ENCODE results near the gene ARMC2. TPM values are rescaled to one million over a fixed set of nuclear protein-coding genes. Genes with fewer than 3 reads are reported as not detected.

ARMC2 gene
- total RNA-seq, 6 donors from 2014 or later = 4.1 to 24.0 (median 7.8) TPM

DNA sequence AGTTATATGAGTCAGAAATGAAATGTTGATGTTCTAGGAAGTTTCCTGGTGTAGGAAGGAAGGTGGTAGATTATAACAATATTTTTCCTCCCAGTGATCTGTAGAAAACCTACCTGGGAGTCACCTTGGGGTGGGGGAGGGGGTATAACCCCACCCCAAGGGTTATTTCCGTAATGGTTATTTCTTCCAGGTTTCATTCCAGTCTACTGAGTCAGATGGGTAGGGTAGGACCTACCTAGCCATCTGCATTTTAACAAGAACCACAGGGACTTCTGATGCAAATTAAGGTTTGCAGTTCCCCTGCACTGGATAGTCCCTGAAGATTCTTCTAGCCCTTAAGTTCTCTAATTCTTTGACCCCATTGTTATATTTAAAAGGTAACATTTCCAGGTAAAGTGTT, 88.9 kb downstream of the ARMC2 start:
- TF ChIP-seq CTCF (IDR thresholded peaks at IDR 0.05) = no peak
- TF ChIP-seq POLR2A (IDR thresholded peaks at IDR 0.05) = no peak
- no peak for TF ChIP-seq EP300 (IDR thresholded peaks at IDR 0.05)
- TF ChIP-seq POLR2AphosphoS5 (IDR thresholded peaks at IDR 0.05) = no peak
- Histone ChIP-seq H3K4me1 (peaks cover 3 to 7% (median 4%) of the 10 kb centered on the region in 4 donors), H3K9me3 (no peaks in the 10 kb centered on the region), H3K27ac (no peak overlapping the region), H3K27me3 (no peaks in the 10 kb centered on the region), H3K4me3 (no peak overlapping the region), H3K36me3 (no peaks in the 10 kb centered on the region)
- DNase-seq = no peak
- ATAC-seq (ENCODE audit: low FRiP score in 2 of 2) = no peak
- WGBS, 2 donors = 90 to 100% methylated on average over 1 of the region's 1 CpG

DNA sequence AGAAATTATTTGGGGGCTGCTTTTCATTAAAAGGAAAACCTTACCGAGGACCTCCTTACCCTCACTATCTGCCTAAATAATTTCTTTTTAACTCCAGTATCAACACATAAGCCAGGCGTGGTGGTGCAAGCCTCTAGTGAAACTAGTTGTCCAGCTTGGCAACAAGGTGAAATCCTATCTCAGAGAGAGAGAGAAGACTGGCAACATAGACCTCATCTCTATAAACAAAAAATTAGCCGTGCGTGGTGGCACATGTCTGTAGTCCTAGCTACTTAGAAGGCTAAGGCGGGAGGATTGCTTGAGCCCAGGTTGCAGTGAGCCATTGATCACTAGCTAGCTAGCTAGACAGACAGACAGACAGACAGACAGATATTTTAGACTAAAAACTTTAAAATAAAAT, 92.5 kb downstream of the ARMC2 start:
- no peak for ATAC-seq (ENCODE audit: low FRiP score in 2 of 2)
- Histone ChIP-seq H3K36me3 (no peaks in the 10 kb centered on the region), H3K27ac (no peak overlapping the region), H3K4me3 (no peak overlapping the region), H3K4me1 (peaks cover 16 to 34% (median 30%) of the 10 kb centered on the region in 4 donors), H3K27me3 (no peaks in the 10 kb centered on the region), H3K9me3 (no peaks in the 10 kb centered on the region)
- no peak for DNase-seq
- TF ChIP-seq CTCF (IDR thresholded peaks at IDR 0.05) (no peak), POLR2AphosphoS5 (IDR thresholded peaks at IDR 0.05) (no peak), EP300 (IDR thresholded peaks at IDR 0.05) (no peak), POLR2A (IDR thresholded peaks at IDR 0.05) (no peak)
- WGBS, 2 donors = 92 to 93% methylated on average over 5 of the region's 5 CpGs

DNA sequence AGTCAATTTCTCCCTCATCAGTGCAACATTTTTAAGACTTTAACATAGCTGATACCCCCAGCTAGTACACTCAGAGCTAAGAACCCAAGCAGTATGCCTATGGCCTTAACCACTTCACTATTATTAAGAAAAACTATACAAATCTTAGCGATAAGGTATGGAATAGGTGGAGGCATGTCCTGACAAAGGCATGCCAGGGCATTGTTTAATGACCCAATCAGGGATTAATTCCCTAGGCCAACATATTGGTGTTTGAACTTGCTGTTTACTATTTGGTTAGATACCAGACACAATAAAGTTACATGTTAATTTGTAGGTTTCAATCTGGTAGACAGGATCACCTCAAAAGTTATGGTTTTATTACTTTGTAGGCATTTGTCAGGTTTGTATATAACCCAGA, 93.1 kb downstream of the ARMC2 start:
- H3K9me3 ChIP-seq = no peaks in the 10 kb centered on the region
- TF ChIP-seq CTCF (IDR thresholded peaks at IDR 0.05) (no peak), POLR2A (IDR thresholded peaks at IDR 0.05) (no peak), POLR2AphosphoS5 (IDR thresholded peaks at IDR 0.05) (no peak), EP300 (IDR thresholded peaks at IDR 0.05) (no peak)
- no peaks in the 10 kb centered on the region for H3K27me3 ChIP-seq
- no peak for ATAC-seq (ENCODE audit: low FRiP score in 2 of 2)
- no peak overlapping the region for H3K27ac ChIP-seq
- DNase-seq = no peak
- no peak overlapping the region for H3K4me3 ChIP-seq
- no peaks in the 10 kb centered on the region for H3K36me3 ChIP-seq
- WGBS, 2 donors = 78 to 88% methylated on average over 1 of the region's 1 CpG
- peaks cover 21 to 40% (median 35%) of the 10 kb centered on the region in 4 donors for H3K4me1 ChIP-seq

GRCh38 chr6:108941859-108942258, 93.6 kb downstream of the ARMC2 start:
- no peaks in the 10 kb centered on the region for H3K9me3 ChIP-seq
- 35 to 44% methylated on average over 2 of the region's 2 CpGs for WGBS, 2 donors
- TF ChIP-seq POLR2AphosphoS5 (IDR thresholded peaks at IDR 0.05) = no peak
- no peak for TF ChIP-seq EP300 (IDR thresholded peaks at IDR 0.05)
- TF ChIP-seq POLR2A (IDR thresholded peaks at IDR 0.05) = no peak
- TF ChIP-seq CTCF (IDR thresholded peaks at IDR 0.05) = no peak
- peaks cover 26 to 45% (median 41%) of the 10 kb centered on the region in 4 donors for H3K4me1 ChIP-seq
- no peak for DNase-seq
- peak overlapping the region in 2 of 4 donors; percentile 81 to 84 for H3K27ac ChIP-seq
- no peak for ATAC-seq (ENCODE audit: low FRiP score in 2 of 2)
- no peaks in the 10 kb centered on the region for H3K27me3 ChIP-seq
- no peaks in the 10 kb centered on the region for H3K36me3 ChIP-seq
- H3K4me3 ChIP-seq = no peak overlapping the region
